H1 (cell line): ENCODE measurements around the gene ZNF143. TPM values are rescaled to one million over a fixed set of nuclear protein-coding genes. Genes with fewer than 3 reads are reported as not detected.

ENCODE experiments used
- CTCF ChIA-PET: fragments of 300-600 bp; sonication (Branson Sonifier 250); formaldehyde crosslinking; loops from one replicate; lab custom pipeline; 2021; ENCODE audit not compliant: partially characterized antibody; lab: Charles Lee
- POLR2A ChIA-PET: fragments of 300-600 bp; sonication (Branson Sonifier 250); formaldehyde crosslinking; loops from one replicate; lab custom pipeline; 2021; ENCODE audit warnings: inconsistent platforms; ENCODE audit not compliant: partially characterized antibody; lab: Charles Lee
- DNase-seq, 2 experiments: peaks; one replicate each; pipeline versions ENCODE4 v3.0.0 to v3.0.0-alpha.2; 2010 to 2022; ENCODE audit warnings: low spot score in 2 of 2, low read depth in 1 of 2, mixed read lengths in 1 of 2
- FAIRE-seq: peaks from 2 replicates; lab custom pipeline; 2011; peaks lifted over from hg19 to GRCh38; lab: Jason Lieb, UNC
- H2AFZ ChIP-seq: 2 replicates; pipeline ENCODE4 v1.8.1; 2012; ENCODE audit warnings: low read length, inconsistent platforms
- H2AK5ac ChIP-seq: 2 replicates; pipeline ENCODE4 v1.6.1; 2013; ENCODE audit warnings: low read depth, low read length
- H2BK120ac ChIP-seq: replicated peaks from 2 replicates; pipeline ENCODE3; 2013; ENCODE audit warnings: low read depth, low read length, inconsistent platforms
- H2BK12ac ChIP-seq: 2 replicates; pipeline ENCODE4 v1.6.1; 2013; ENCODE audit warnings: low read depth, low read length
- H2BK15ac ChIP-seq: 2 replicates; pipeline ENCODE4 v1.6.1; 2013; ENCODE audit warnings: low read length
- H2BK20ac ChIP-seq: 2 replicates; pipeline ENCODE4 v1.6.1; 2013; ENCODE audit warnings: low read length
- H2BK5ac ChIP-seq: 2 replicates; pipeline ENCODE4 v1.6.1; 2013; ENCODE audit warnings: low read depth, low read length
- H3K14ac ChIP-seq: 2 replicates; pipeline ENCODE4 v1.6.1; 2013; ENCODE audit warnings: inconsistent platforms; ENCODE audit not compliant: insufficient read length
- H3K18ac ChIP-seq: 2 replicates; pipeline ENCODE4 v1.6.1; 2013; ENCODE audit warnings: low read length; ENCODE audit errors: extremely low read depth
- H3K23ac ChIP-seq: 2 replicates; pipeline ENCODE4 v1.6.1; 2013; ENCODE audit warnings: inconsistent platforms; ENCODE audit not compliant: insufficient read length
- H3K23me2 ChIP-seq: 2 replicates; pipeline ENCODE4 v1.6.1; 2013; ENCODE audit warnings: low read depth, low read length
- H3K27ac ChIP-seq: 2 replicates; pipeline ENCODE4 v1.6.1; 2011; ENCODE audit warnings: low read depth, low read length, inconsistent platforms
- H3K27me3 ChIP-seq, 4 experiments: replicated peaks in 1 of 4; 1 replicate in 1 of 4; 2 replicates in 3 of 4; pipeline versions ENCODE4 v1.6.1 to v1.8.1; 2011 to 2013; ENCODE audit warnings: low read length in 3 of 4, mild to moderate bottlenecking in 3 of 4, inconsistent platforms in 2 of 4, mixed read lengths in 2 of 4, moderate library complexity in 1 of 4; ENCODE audit not compliant: control insufficient read depth in 3 of 4, insufficient read depth in 3 of 4; ENCODE audit errors: extremely low read depth in 1 of 4
- H3K36me3 ChIP-seq, 4 experiments: 2 replicates each; pipeline versions ENCODE4 v1.6.1 to v1.8.1; 2011 to 2013; ENCODE audit warnings: mild to moderate bottlenecking in 4 of 4, low read length in 3 of 4, moderate library complexity in 2 of 4, control low read depth in 1 of 4, inconsistent platforms in 1 of 4; ENCODE audit not compliant: insufficient read depth in 4 of 4, control insufficient read depth in 2 of 4
- H3K4ac ChIP-seq: replicated peaks from 2 replicates; pipeline ENCODE3; 2013; ENCODE audit warnings: low read length, low read depth, mixed read lengths, inconsistent platforms; ENCODE audit not compliant: insufficient read length
- H3K4me1 ChIP-seq, 4 experiments: replicated peaks in 1 of 4; 1 replicate in 1 of 4; 2 replicates in 3 of 4; pipeline versions ENCODE4 v1.6.1 to v1.8.1; 2011 to 2013; ENCODE audit warnings: low read length in 3 of 4, inconsistent platforms in 2 of 4, mixed read lengths in 1 of 4; ENCODE audit not compliant: insufficient read depth in 4 of 4, control insufficient read depth in 3 of 4
- H3K4me2 ChIP-seq, 2 experiments: 2 replicates each; pipeline versions ENCODE4 v1.6.1 to v1.8.1; 2011 to 2013; ENCODE audit warnings: low read depth in 2 of 2, low read length in 2 of 2, control low read depth in 1 of 2, inconsistent platforms in 1 of 2, mild to moderate bottlenecking in 1 of 2; ENCODE audit not compliant: insufficient read depth in 1 of 2
- H3K4me3 ChIP-seq, 4 experiments: fragments of 200-600, 300-600 bp in 1 of 4; sonication (generic), shearing (Covaris generic), sonication (Bioruptor Twin) in 1 of 4; 2 replicates each; pipeline versions ENCODE4 v1.5.1 to v1.8.1; 2011 to 2016; ENCODE audit warnings: low read length in 4 of 4, low read depth in 3 of 4, control low read depth in 2 of 4, inconsistent platforms in 2 of 4, mild to moderate bottlenecking in 2 of 4, mixed read lengths in 1 of 4, moderate library complexity in 1 of 4; ENCODE audit not compliant: insufficient read depth in 2 of 4; ENCODE audit errors: extremely low read depth in 1 of 4
- H3K56ac ChIP-seq: replicated peaks from 2 replicates; pipeline ENCODE3; 2013; ENCODE audit warnings: low read depth, mild to moderate bottlenecking, mixed read lengths, low read length, inconsistent platforms; ENCODE audit not compliant: insufficient read length
- H3K79me1 ChIP-seq: 2 replicates; pipeline ENCODE4 v1.6.1; 2013; ENCODE audit warnings: low read depth, low read length, control low read depth
- H3K79me2 ChIP-seq, 2 experiments: 2 replicates each; pipeline versions ENCODE4 v1.6.1 to v1.8.1; 2012 to 2013; ENCODE audit warnings: low read length in 2 of 2, mild to moderate bottlenecking in 2 of 2, inconsistent platforms in 1 of 2; ENCODE audit not compliant: insufficient read depth in 2 of 2, control insufficient read depth in 1 of 2
- H3K9ac ChIP-seq, 4 experiments: replicated peaks in 1 of 4; 1 replicate in 1 of 4; 2 replicates in 3 of 4; pipeline versions ENCODE4 v1.6.1 to v1.8.1; 2011 to 2013; ENCODE audit warnings: low read depth in 3 of 4, low read length in 3 of 4, control low read depth in 2 of 4, mild to moderate bottlenecking in 2 of 4, moderate library complexity in 2 of 4, inconsistent platforms in 1 of 4; ENCODE audit errors: extremely low read depth in 1 of 4
- H3K9me3 ChIP-seq, 2 experiments: 2 replicates each; pipeline versions ENCODE4 v1.6.1 to v1.8.1; 2012 to 2013; ENCODE audit warnings: mild to moderate bottlenecking in 2 of 2, moderate library complexity in 2 of 2, control low read depth in 1 of 2, inconsistent platforms in 1 of 2, low read depth in 1 of 2, low read length in 1 of 2, mixed read lengths in 1 of 2; ENCODE audit not compliant: insufficient read depth in 2 of 2
- H4K20me1 ChIP-seq, 2 experiments: replicated peaks in 1 of 2; 2 replicates each; pipeline versions ENCODE3 to v1.8.1; 2011 to 2013; ENCODE audit warnings: inconsistent platforms in 2 of 2, low read length in 2 of 2, mild to moderate bottlenecking in 1 of 2; ENCODE audit not compliant: insufficient read depth in 2 of 2, control insufficient read depth in 1 of 2
- H4K5ac ChIP-seq: 2 replicates; pipeline ENCODE4 v1.6.1; 2013; ENCODE audit warnings: low read length, low read depth, mixed read lengths, inconsistent platforms; ENCODE audit not compliant: insufficient read length
- H4K8ac ChIP-seq: 2 replicates; pipeline ENCODE4 v1.8.0; 2013; ENCODE audit warnings: mild to moderate bottlenecking, moderate library complexity, low read length, inconsistent platforms; ENCODE audit not compliant: insufficient read depth; ENCODE audit errors: extremely low read depth
- H4K91ac ChIP-seq: replicated peaks from 2 replicates; pipeline ENCODE3; 2013; ENCODE audit warnings: low read length, mixed read lengths, inconsistent platforms; ENCODE audit not compliant: insufficient read length
- ATF3 ChIP-seq: IDR thresholded peaks from 2 replicates; pipeline ENCODE4 v1.6.1; 2011; ENCODE audit warnings: low read depth, mild to moderate bottlenecking, low read length; ENCODE audit not compliant: insufficient read depth
- CREB1 ChIP-seq: IDR thresholded peaks from 2 replicates; pipeline ENCODE4 v1.6.1; 2012; ENCODE audit warnings: inconsistent platforms
- WGBS, 2 experiments: shearing (Covaris generic) in 1 of 2; methylation state at CpG; one replicate each; pipeline versions ENCODE4 v1.1.6 to v1.1.7; 2013 to 2015; ENCODE audit warnings: low lambda C conversion rate in 2 of 2, mixed read lengths in 2 of 2, inconsistent platforms in 1 of 2, low coverage in 1 of 2, missing lambda C conversion rate in 1 of 2; ENCODE audit not compliant: insufficient replicate concordance in 2 of 2, insufficient coverage in 1 of 2, insufficient read length in 1 of 2; ENCODE audit errors: extremely low coverage in 1 of 2, missing lambda C conversion rate in 1 of 2; 5-methylcytosine and 5-hydroxymethylcytosine counted together
- polyA plus RNA-seq, 7 experiments: library from polyadenylated mRNA; depleted of rRNA in 3 of 7; stranded (reverse) in 5 of 7; unstranded in 2 of 7; fragments of >200 nt in 5 of 7; fragments of 200-250 nt in 2 of 7; gene quantifications; 1 replicate in 5 of 7; 2 replicates in 1 of 7; 4 replicates in 1 of 7; pipeline versions ENCODE4 v1.2.1 to v1.2.3, GENCODE V29; 2011 to 2013; ENCODE audit warnings: missing spikeins in 2 of 7, mixed read lengths in 2 of 7
- total RNA-seq: library from RNA; stranded (reverse); fragmentation: NEBNext Ultra II Directional; extraction: Animal tissue kit (Norgen Biotek cat#: 25700); gene quantifications from 2 replicates; pipeline ENCODE4 v1.2.1, GENCODE V29; 2021

ZNF143 gene
- total and polyA plus RNA-seq, 2 of the 8 experiments (the other 6 are each of a cell fraction or from before 2014, with no cell fraction given) = 43.0 to 69.2 TPM

GRCh38 chr11:9516113-9516512 lies 55.3 kb downstream of the ZNF143 start:
- Histone ChIP-seq H2BK20ac (no peak overlapping the region), H3K4me3 (no peak overlapping the region), H3K18ac (no peak overlapping the region), H3K9ac (no peak overlapping the region), H3K4ac (no peak overlapping the region), H3K27me3 (no peaks in the 10 kb centered on the region), H2BK15ac (no peak overlapping the region), H3K9me3 (no peaks in the 10 kb centered on the region), H3K56ac (no peak overlapping the region), H2BK12ac (no peak overlapping the region), H3K36me3 (peaks cover 4 to 40% (median 27%) of the 10 kb centered on the region in 4 experiments), H4K20me1 (no peaks in the 10 kb centered on the region), H4K91ac (no peak overlapping the region), H3K4me1 (no peaks in the 10 kb centered on the region; a peak in 1 of 7 replicates), H3K4me2 (no peak overlapping the region), H2BK120ac (no peak overlapping the region), H4K8ac (no peak overlapping the region), H3K27ac (no peak overlapping the region), H2AFZ (no peak overlapping the region), H2BK5ac (no peak overlapping the region), H3K79me2 (no peaks in the 10 kb centered on the region), H4K5ac (no peak overlapping the region), H3K79me1 (no peaks in the 10 kb centered on the region), H2AK5ac (no peak overlapping the region), H3K23me2 (no peaks in the 10 kb centered on the region; the same call in 1 of the 2 replicates), H3K14ac (no peak overlapping the region), H3K23ac (no peak overlapping the region)
- TF ChIP-seq ATF3 = no peak
- 0 out of 2 replicates have a peak, but pooled peaks have one; percentile 6 for TF ChIP-seq CREB1
- DNase-seq = peak in 1 of 2 experiments; percentile 47
- ChIA-PET POLR2A (interaction anchor here (0.8 to 1.4 kb wide), 3 partner anchors 56 to 60 kb away, joined by 3 read pairs; partner anchors contain the start of genes WEE1 and ZNF143), CTCF (interaction anchor here (0.7 to 2.0 kb wide), 3 partner anchors 9 to 72 kb away, joined by 3 to 12 read pairs (median 3); no protein-coding TSS in a partner anchor)
- WGBS, 2 experiments = 83% methylated on average over 4 of the region's 4 CpGs; no CpG with 5 or more reads in 1 of the 2 experiments
- FAIRE-seq = peak; percentile 77
